ENCODE results near the gene SSNA1. TPM values are rescaled to one million over a fixed set of nuclear protein-coding genes. Genes with fewer than 3 reads are reported as not detected.

SSNA1 gene
- total and polyA plus RNA-seq, 2 donors (not counting 1 experiment from before 2014, with no cell fraction given), result 53.6 to 129 TPM

- 66% methylated on average over 27 of the region's 31 CpGs for WGBS (ENCODE audit: insufficient coverage)
Observed at GRCh38 chr9:137229903-137230704, 41.6 kb downstream of the SSNA1 start.

More at GRCh38 chr9:137229903-137230704, 41.6 kb downstream of the SSNA1 start:
- Histone ChIP-seq H3K9me3 (ENCODE audit: control extremely low read depth in 1 of 3, control insufficient read depth in 2 of 3, insufficient read depth in 1 of 3, low read length in 2 of 3) (no peaks in the 10 kb centered on the region), H3K4me1 (ENCODE audit: control insufficient read depth in 2 of 2, insufficient read depth in 2 of 2, low read length in 2 of 2) (peaks cover 14 to 20% of the 10 kb centered on the region in 2 donors), H3K27ac (ENCODE audit: low read length in 2 of 2) (no peak overlapping the region), H2AFZ (ENCODE audit: insufficient read depth, low read depth, low read length, poor library complexity, severe bottlenecking) (no peak overlapping the region), H3K9ac (ENCODE audit: low read length) (no peak overlapping the region), H3K36me3 (replicated peaks in 1 of 2; ENCODE audit: control extremely low read depth in 1 of 2, control insufficient read depth in 1 of 2, extremely low read depth in 1 of 2, insufficient read depth in 2 of 2, low read length in 1 of 2) (no peaks in the 10 kb centered on the region), H3K27me3 (replicated peaks in 1 of 4; ENCODE audit: control extremely low read depth in 1 of 4, control insufficient read depth in 3 of 4, insufficient read depth in 4 of 4, low read length in 3 of 4) (peaks cover 0 to 38% (median 2%) of the 10 kb centered on the region in 4 experiments), H3K79me2 (ENCODE audit: control insufficient read depth, insufficient read depth, low read length) (no peaks in the 10 kb centered on the region), H3K4me3 (ENCODE audit: control extremely low read depth in 1 of 5, extremely low read depth in 1 of 5, insufficient read depth in 1 of 5, low read depth in 2 of 5, low read length in 4 of 5) (no peak overlapping the region), H3K4me2 (replicated peaks; ENCODE audit: low read depth, low read length, poor library complexity, severe bottlenecking) (no peak overlapping the region), H4K20me1 (ENCODE audit: control insufficient read depth, insufficient read depth, low read length, poor library complexity, severe bottlenecking) (no peaks in the 10 kb centered on the region)
- intact Hi-C loops (cut with micrococcal nuclease), result no loop called here
- no peak overlapping the region for H3K4me3 Mint-ChIP-seq
- H3K27ac Mint-ChIP-seq, result no peak overlapping the region
- TF ChIP-seq CTCF (IDR thresholded peaks at IDR 0.05), result no peak
- TF ChIP-seq EZH2 (IDR thresholded peaks at IDR 0.05; ENCODE audit: borderline replicate concordance, insufficient read depth, low read depth, low read length, poor library complexity, severe bottlenecking), result no peak
- H3K27me3 Mint-ChIP-seq, result peaks cover 4% of the 10 kb centered on the region
- no peaks in the 10 kb centered on the region for H3K9me3 Mint-ChIP-seq (ENCODE audit: insufficient read depth)
- ATAC-seq (ENCODE audit: low read depth) (no peak), DNase-seq (no peak)
- ChIA-PET CTCF (interaction anchor here (0.9 to 1.2 kb wide), 2 partner anchors 112 to 134 kb away, joined by 3 to 4 read pairs; no protein-coding TSS in a partner anchor), POLR2A (no interaction called here)
- peaks cover 13% of the 10 kb centered on the region for H3K4me1 Mint-ChIP-seq
